Sciatic nerve (tissue), 2 donors: ENCODE measurements around the gene GPR35. TPM values are rescaled to one million over a fixed set of nuclear protein-coding genes. Genes with fewer than 3 reads are reported as not detected.
"Not testable (repeated sequence)": the region's sequence is repeated elsewhere in the genome, so short reads cannot be mapped to it uniquely, and the experiment has no call there.

ENCODE experiments used
- ATAC-seq: fragments of 200-7000 bp; cut with Tn5 transposase; one replicate; pipeline ENCODE4 v1.9.1; 2020; ENCODE audit warnings: mild to moderate bottlenecking, moderate library complexity
- DNase-seq: peaks from one replicate; pipeline ENCODE4 v3.0.0-alpha.2; 2020; ENCODE audit warnings: low spot score
- intact Hi-C: fragments of 100-400 bp; cut with DNase I; formaldehyde crosslinking; loops from one replicate; pipeline ENCODE4 v1.14.2; 2022
- total RNA-seq: library from RNA; stranded (reverse); fragmentation: NEBNext Ultra II Directional; extraction: Animal tissue kit (Norgen Biotek cat#: 25700); gene quantifications from one replicate; pipeline ENCODE4 v1.2.1, GENCODE V29; 2021
- donor health status: DM: no; HTN: no; CAD: no.
- donor health status: DM: no; HTN: no; CAD: no.

Gene GPR35
- total RNA-seq, 1 donor from 2014 or later: 3.2 TPM

- ATAC-seq, DNase-seq, intact Hi-C loops: not testable (repeated sequence)
Measured at GRCh38 chr2:240674461-240675184, 49.3 kb downstream of the GPR35 start.

GRCh38 chr2:240675345-240675744 is 50.1 kb downstream of the GPR35 start:
- DNase-seq, intact Hi-C loops: not testable (repeated sequence)
- peak; percentile 67 for ATAC-seq

- peak; percentile 37 for ATAC-seq
- intact Hi-C loops, DNase-seq: not testable (repeated sequence)
Measured at GRCh38 chr2:240678043-240678442, 52.8 kb downstream of the GPR35 start.

- ATAC-seq, intact Hi-C loops, DNase-seq: not testable (repeated sequence)
Measured at GRCh38 chr2:240678909-240679308, 53.6 kb downstream of the GPR35 start.

GRCh38 chr2:240680185-240680584 is 54.9 kb downstream of the GPR35 start:
- DNase-seq, ATAC-seq, intact Hi-C loops: not testable (repeated sequence)

Other genes with a start within 250 kb of the GPR35 start
- gene GPC1, start 189.8 kb upstream of the GPR35 start, total RNA-seq: 85.4 TPM
- gene ANKMY1, start 67.5 kb upstream of the GPR35 start, total RNA-seq: 30.7 TPM
- 4.5 TPM for gene DUSP28, start 65.1 kb upstream of the GPR35 start, total RNA-seq
- gene RNPEPL1, start 57.0 kb upstream of the GPR35 start, total RNA-seq: 38.8 TPM
- gene CAPN10, start 38.7 kb upstream of the GPR35 start, total RNA-seq: 37.2 TPM
- not detected for gene AQP12B, start 57.4 kb downstream of the GPR35 start, total RNA-seq
- gene AQP12A, start 66.4 kb downstream of the GPR35 start, total RNA-seq: not detected
- gene KIF1A, start 194.7 kb downstream of the GPR35 start, total RNA-seq: 123 TPM
- not detected for gene AGXT, start 243.3 kb downstream of the GPR35 start, total RNA-seq